K562 (cell line): Measurements from ENCODE around the gene CEP70. TPM values are rescaled to one million over a fixed set of nuclear protein-coding genes. Genes with fewer than 3 reads are reported as not detected.

ENCODE experiments used
- ATAC-seq: fragments of 200-7000 bp; cut with Tn5 transposase; 3 replicates; pipeline ENCODE4 v1.9.1; 2020; ENCODE audit warnings: moderate library complexity
- BruUV-seq: library from RNA; stranded (reverse); fragments of 400-500 nt; replicated peaks from 2 replicates; lab custom pipeline; 2021; lab: Mats Ljungman, UMichigan
- CTCF ChIA-PET: fragments of 300-600 bp; formaldehyde crosslinking; extraction: SDS; loops from one replicate; lab custom pipeline; 2021; ENCODE audit warnings: low intra/inter-chr PET ratio; lab: Yijun Ruan, JAX
- POLR2A ChIA-PET: fragments of 300-600, 350-650 bp; sonication (Branson Sonifier 250); formaldehyde crosslinking; extraction: SDS; loops from one replicate; lab custom pipeline; 2021; ENCODE audit warnings: antibody characterized with exemption, inconsistent platforms; lab: Yijun Ruan, JAX
- DNase-seq, 4 experiments: peaks; one replicate each; pipeline versions ENCODE4 v3.0.0 to v3.0.0-alpha.2; 2011 to 2018; ENCODE audit warnings: low spot score in 3 of 4, mixed read lengths in 3 of 4; ENCODE audit errors: extremely low read depth in 1 of 4
- FAIRE-seq: peaks from 2 replicates; lab custom pipeline; 2011; peaks lifted over from hg19 to GRCh38; lab: Jason Lieb, UNC
- H2AFZ ChIP-seq: 2 replicates; pipeline ENCODE4 v1.6.0; 2011; ENCODE audit warnings: low read depth, low read length, control low read depth, inconsistent platforms
- H3K27ac ChIP-seq: fragments of 200-600 bp; 3 replicates; pipeline ENCODE4 v1.8.0; 2011; ENCODE audit warnings: low read depth, mild to moderate bottlenecking, control low read depth, inconsistent platforms, low read length, moderate library complexity, mixed read lengths; ENCODE audit errors: extremely low read depth
- H3K27me3 ChIP-seq, 2 experiments: fragments of 300-600 bp in 1 of 2; 2 replicates in 1 of 2; 3 replicates in 1 of 2; pipeline versions ENCODE4 v1.6.0 to v1.8.0; 2011; ENCODE audit warnings: inconsistent platforms in 2 of 2, low read length in 2 of 2, mild to moderate bottlenecking in 1 of 2, mixed read lengths in 1 of 2, moderate library complexity in 1 of 2; ENCODE audit not compliant: control insufficient read depth in 2 of 2, insufficient read depth in 2 of 2
- H3K36me3 ChIP-seq: fragments of 300-600 bp; 3 replicates; pipeline ENCODE4 v1.8.0; 2011; ENCODE audit warnings: mild to moderate bottlenecking, low read length, inconsistent platforms; ENCODE audit not compliant: control insufficient read depth, insufficient read depth
- H3K4me1 ChIP-seq, 2 experiments: fragments of 200-600 bp in 1 of 2; replicated peaks in 1 of 2; 2 replicates in 1 of 2; 3 replicates in 1 of 2; pipeline versions ENCODE4 v1.5.1 to v1.8.0; 2011; ENCODE audit warnings: inconsistent platforms in 2 of 2, low read length in 2 of 2, mild to moderate bottlenecking in 1 of 2, mixed read lengths in 1 of 2, moderate library complexity in 1 of 2; ENCODE audit not compliant: control insufficient read depth in 2 of 2, insufficient read depth in 2 of 2
- H3K4me2 ChIP-seq: 2 replicates; pipeline ENCODE4 v1.6.1; 2011; ENCODE audit warnings: low read length, control low read depth, inconsistent platforms, mixed read lengths; ENCODE audit not compliant: insufficient read depth
- H3K4me3 ChIP-seq: fragments of 200-600 bp; sonication (generic), shearing (Covaris generic); 2 replicates; pipeline ENCODE4 v1.5.1; 2016; ENCODE audit warnings: control low read depth, inconsistent platforms
- H3K79me2 ChIP-seq: fragments of 200-600 bp; 3 replicates; pipeline ENCODE4 v1.8.0; 2011; ENCODE audit warnings: low read length, inconsistent platforms; ENCODE audit not compliant: control insufficient read depth, insufficient read depth
- H3K9ac ChIP-seq, 2 experiments: 2 replicates each; pipeline versions ENCODE4 v1.6.0 to v1.6.1; 2011; ENCODE audit warnings: low read depth in 2 of 2, low read length in 2 of 2, control low read depth in 1 of 2, inconsistent platforms in 1 of 2, mild to moderate bottlenecking in 1 of 2, mixed read lengths in 1 of 2; ENCODE audit not compliant: insufficient read depth in 1 of 2
- H3K9me1 ChIP-seq: one replicate; pipeline ENCODE4 v1.6.0; 2011; ENCODE audit warnings: inconsistent platforms, mild to moderate bottlenecking, low read length, moderate library complexity; ENCODE audit not compliant: control insufficient read depth, insufficient read depth
- H3K9me3 ChIP-seq: replicated peaks from 2 replicates; pipeline ENCODE4 v1.5.1; 2011; ENCODE audit warnings: low read depth, low read length, inconsistent platforms; ENCODE audit not compliant: control insufficient read depth, insufficient read depth
- H4K20me1 ChIP-seq: replicated peaks from 2 replicates; pipeline ENCODE4 v1.6.1; 2011; ENCODE audit warnings: low read length, inconsistent platforms, mixed read lengths; ENCODE audit not compliant: control insufficient read depth, insufficient read depth
- BCL6 ChIP-seq: fragments of 250-450 bp; sonication (Bioruptor Pico); IDR thresholded peaks from 2 replicates; pipeline ENCODE4 v1.4.0; 2020
- ETV6 ChIP-seq, 3 experiments: fragments of 150-350 bp in 1 of 3; sonication (generic) in 1 of 3; formaldehyde crosslinking in 1 of 3; IDR thresholded peaks; 2 replicates each; pipeline versions ENCODE4 v1.6.1 to v1.8.0; 2014 to 2022; ENCODE audit warnings: borderline replicate concordance in 2 of 3, low read depth in 2 of 3, antibody characterized with exemption in 1 of 3, low read length in 1 of 3, mild to moderate bottlenecking in 1 of 3, missing genetic modification reagents in 1 of 3
- FUS ChIP-seq: fragments of 200-400 bp; formaldehyde crosslinking; optimal IDR thresholded peaks from 2 replicates; pipeline ENCODE3; 2017; ENCODE audit warnings: low read depth, low read length
- HDAC3 ChIP-seq: fragments of 450-650 bp; IDR thresholded peaks from 2 replicates; pipeline ENCODE4 v1.6.1; 2018; ENCODE audit warnings: borderline replicate concordance, mild to moderate bottlenecking, moderate library complexity; ENCODE audit not compliant: partially characterized antibody
- KDM5B ChIP-seq: fragments of 200-600 bp; sonication (generic); IDR thresholded peaks from 2 replicates; pipeline ENCODE4 v1.6.1; 2012; ENCODE audit warnings: low read depth, mild to moderate bottlenecking, moderate library complexity, low read length, control low read depth, inconsistent platforms; ENCODE audit not compliant: insufficient replicate concordance
- KHSRP ChIP-seq: fragments of 450-650 bp; IDR thresholded peaks from 2 replicates; pipeline ENCODE4 v1.6.1; 2017
- NFRKB ChIP-seq: fragments of 450-650 bp; IDR thresholded peaks from 2 replicates; pipeline ENCODE4 v1.6.1; 2016; ENCODE audit warnings: low read depth
- RUNX1 ChIP-seq: sonication (generic); IDR thresholded peaks from 2 replicates; pipeline ENCODE4 v1.6.1; 2016; ENCODE audit warnings: antibody characterized with exemption, low read depth
- SAFB2 ChIP-seq: fragments of 200-400 bp; formaldehyde crosslinking; IDR thresholded peaks from 2 replicates; pipeline ENCODE4 v1.6.1; 2018; ENCODE audit warnings: borderline replicate concordance, low read length, low read depth, moderate library complexity; ENCODE audit not compliant: severe bottlenecking
- SIRT6 ChIP-seq: IDR thresholded peaks from one replicate; pipeline ENCODE4 v1.6.1; 2012; ENCODE audit warnings: low read depth, mild to moderate bottlenecking, control low read depth, inconsistent platforms, low read length, moderate library complexity
- TAL1 ChIP-seq: fragments of 450-650 bp; IDR thresholded peaks from 2 replicates; pipeline ENCODE4 v1.6.1; 2016; ENCODE audit warnings: mild to moderate bottlenecking
- YBX1 ChIP-seq: fragments of 450-650 bp; IDR thresholded peaks from 2 replicates; pipeline ENCODE4 v1.7.1; 2016; ENCODE audit warnings: mild to moderate bottlenecking
- ZHX1 ChIP-seq: fragments of 150-350 bp; conservative IDR thresholded peaks from 2 replicates; pipeline ENCODE4 v1.6.1; 2014; ENCODE audit warnings: low read length
- ZKSCAN1 ChIP-seq: fragments of 150-350 bp; IDR thresholded peaks from 2 replicates; pipeline ENCODE4 v1.6.1; 2016; ENCODE audit warnings: low read depth, low read length
- ZNF444 ChIP-seq: fragments of 250-450 bp; sonication (Bioruptor Pico); IDR thresholded peaks from 2 replicates; pipeline ENCODE4 v1.4.0; 2020; ENCODE audit warnings: mild to moderate bottlenecking, moderate library complexity
- ZNF695 ChIP-seq: fragments of 450-650 bp; formaldehyde crosslinking; IDR thresholded peaks from 2 replicates; pipeline ENCODE4 v1.4.0; 2020; ENCODE audit warnings: mild to moderate bottlenecking, moderate library complexity
- WGBS: fragments of 100-300 bp; shearing (Covaris generic); methylation state at CpG from one replicate; pipeline ENCODE4 v1.1.6; 2016; ENCODE audit warnings: low coverage, mixed read lengths; ENCODE audit not compliant: insufficient coverage; ENCODE audit errors: missing lambda C conversion rate; 5-methylcytosine and 5-hydroxymethylcytosine counted together
- in situ Hi-C: fragments of 300-500 bp; cut with MboI; formaldehyde crosslinking; loops from 4 replicates; pipeline ENCODE4 v1.15.0; 2018; ENCODE audit warnings: inconsistent platforms, mixed read lengths
- intact Hi-C: fragments of 100-400 bp; cut with micrococcal nuclease; formaldehyde crosslinking; loops from 2 replicates; pipeline ENCODE4 v1.14.2; 2022
- polyA plus RNA-seq, 8 experiments: library from polyadenylated mRNA; depleted of rRNA in 4 of 8; stranded (reverse) in 5 of 8; unstranded in 3 of 8; fragments of >200 nt; fragmentation: Nextera tagmentation in 2 of 8; fragmentation: Illumina TruSeq in 1 of 8; extraction: Ambion mirVana in 2 of 8; extraction: Trizol in 1 of 8; gene quantifications; 2 replicates each; pipeline versions ENCODE4 v1.2.1 to v1.2.3, GENCODE V29; 2011 to 2014; ENCODE audit warnings: inconsistent platforms in 1 of 8, missing spikeins in 1 of 8
- total RNA-seq, 7 experiments: library from RNA; depleted of rRNA in 6 of 7; stranded (reverse); fragments of >200 nt in 6 of 7; fragmentation: Illumina TruSeq in 2 of 7; extraction: Trizol in 2 of 7; gene quantifications; 2 replicates each; pipeline versions ENCODE4 v1.2.1 to v1.2.3, GENCODE V29; 2011 to 2021; ENCODE audit warnings: low replicate concordance in 1 of 7

CEP70 gene
- total and polyA plus RNA-seq, 9 of the 15 experiments (the other 6 are each of a cell fraction or from before 2014, with no cell fraction given) = 16.1 to 31.5 (median 23.4) TPM

GRCh38 chr3:138498991-138499390 is 95.1 kb downstream of the CEP70 start (continued):
- TF ChIP-seq ZHX1 (no peak), ZKSCAN1 (no peak), HDAC3 (no peak), NFRKB (no peak), SIRT6 (no peak), ZNF695 (no peak), SAFB2 (no peak), KHSRP (no peak), KDM5B (no peak), FUS (no peak)

GRCh38 chr3:138497851-138498250 is 96.2 kb downstream of the CEP70 start:
- Histone ChIP-seq H3K79me2 (no peaks in the 10 kb centered on the region), H3K4me3 (no peak overlapping the region), H3K9ac (no peak overlapping the region), H2AFZ (no peak overlapping the region), H4K20me1 (no peaks in the 10 kb centered on the region), H3K9me1 (no peaks in the 10 kb centered on the region), H3K27me3 (no peaks in the 10 kb centered on the region), H3K9me3 (no peaks in the 10 kb centered on the region), H3K27ac (no peak overlapping the region), H3K36me3 (no peaks in the 10 kb centered on the region), H3K4me2 (no peak overlapping the region), H3K4me1 (no peaks in the 10 kb centered on the region)
- POLR2A ChIA-PET = no interaction called here
- CTCF ChIA-PET = no interaction called here
- in situ Hi-C loops (no loop called here), intact Hi-C loops (no loop called here)
- no peak for TF ChIP-seq ZNF444 (CRISPR knock-in tag)
- no peak for TF ChIP-seq YBX1
- no peak for TF ChIP-seq TAL1
- no peak for TF ChIP-seq ETV6 (IDR thresholded peaks at IDR 0.05; ENCODE audit: borderline replicate concordance in 1 of 2, low read depth in 2 of 2, low read length in 1 of 2)
- no peak for TF ChIP-seq ETV6 (CRISPR knock-in tag; IDR thresholded peaks at IDR 0.05; ENCODE audit: borderline replicate concordance)
- no peak for TF ChIP-seq RUNX1
- no peak for TF ChIP-seq BCL6 (CRISPR knock-in tag)
- no TSS peak for BruUV-seq
- ATAC-seq (no peak), DNase-seq (no peak), FAIRE-seq (no peak)
- WGBS = 91% methylated on average over 1 of the region's 1 CpG
